Liver (tissue), 3 donors: Measurements from ENCODE around the gene RHBDD3.

ENCODE experiments used
- ATF3 ChIP-seq: IDR thresholded peaks from 2 replicates; pipeline ENCODE4 v1.6.1; 2016; ENCODE audit warnings: antibody characterized with exemption
- CTCF ChIP-seq: fragments of 150-350 bp; IDR thresholded peaks from 2 replicates; pipeline ENCODE4 v1.5.1; 2017; ENCODE audit warnings: improper control_type of control experiment, low read depth, low read length; ENCODE audit not compliant: missing input control
- EGR1 ChIP-seq, 2 donors: IDR thresholded peaks; 2 replicates each; pipeline ENCODE4 v1.6.1; 2016 to 2018; ENCODE audit warnings: antibody characterized with exemption in 2 of 2, low read depth in 2 of 2
- FOXA2 ChIP-seq: IDR thresholded peaks from 2 replicates; pipeline ENCODE4 v1.6.1; 2016; ENCODE audit warnings: antibody characterized with exemption
- GABPA ChIP-seq, 2 donors: IDR thresholded peaks in 1 of 2; conservative IDR thresholded peaks in 1 of 2; 2 replicates each; pipeline ENCODE4 v1.6.1; 2016; ENCODE audit warnings: antibody characterized with exemption in 2 of 2, mild to moderate bottlenecking in 1 of 2, moderate library complexity in 1 of 2
- HNF4G ChIP-seq: IDR thresholded peaks from 2 replicates; pipeline ENCODE4 v1.6.1; 2016; ENCODE audit warnings: antibody characterized with exemption
- MAX ChIP-seq: IDR thresholded peaks from 2 replicates; pipeline ENCODE4 v1.6.1; 2016; ENCODE audit warnings: antibody characterized with exemption
- RAD21 ChIP-seq, 2 donors: IDR thresholded peaks; 2 replicates each; pipeline ENCODE4 v1.6.1; 2016; ENCODE audit warnings: antibody characterized with exemption in 2 of 2, mild to moderate bottlenecking in 2 of 2
- REST ChIP-seq: IDR thresholded peaks from 2 replicates; pipeline ENCODE4 v1.6.1; 2016; ENCODE audit warnings: antibody characterized with exemption, mild to moderate bottlenecking
- RXRA ChIP-seq, 2 donors: IDR thresholded peaks; 2 replicates each; pipeline ENCODE4 v1.6.1; 2017 to 2018; ENCODE audit warnings: antibody characterized with exemption in 2 of 2, mild to moderate bottlenecking in 1 of 2
- SP1 ChIP-seq: IDR thresholded peaks from 2 replicates; pipeline ENCODE4 v1.6.1; 2018; ENCODE audit warnings: antibody characterized with exemption, mild to moderate bottlenecking
- TAF1 ChIP-seq: conservative IDR thresholded peaks from 2 replicates; pipeline ENCODE4 v1.6.1; 2016; ENCODE audit warnings: antibody characterized with exemption, mild to moderate bottlenecking
- donor health status: healthy.
- donor health status: healthy.

GRCh38 chr22:29288837-29289236 is 21.1 kb upstream of the RHBDD3 start:
- TF ChIP-seq MAX (no peak), TAF1 (no peak), GABPA (IDR thresholded peaks at IDR 0.05 in 1 of 2, conservative IDR thresholded peaks at IDR 0.05 in 1 of 2) (no peak), CTCF (no peak), EGR1 (IDR thresholded peaks at IDR 0.05; ENCODE audit: low read depth in 2 of 2) (no peak), REST (no peak), ATF3 (no peak), RAD21 (IDR thresholded peaks at IDR 0.05) (no peak), FOXA2 (no peak), HNF4G (no peak), RXRA (IDR thresholded peaks at IDR 0.05) (no peak), SP1 (no peak)
